HL-60/S4 treated with retinoic acid at 250 ng/mL for 4 days and 3 days (cell line): Measurements from ENCODE around the gene GPR25.
"Not testable (repeated sequence)": the region's sequence is repeated elsewhere in the genome, so short reads cannot be mapped to it uniquely, and the experiment has no call there.

ENCODE experiments used
- in situ Hi-C: fragments of 300-500 bp; cut with MboI; formaldehyde crosslinking; loops from 2 replicates; pipeline ENCODE4 v1.7.0; 2022; ENCODE audit warnings: low sequenced_read_pairs

GPR25 gene

GRCh38 chr1:200911361-200911760 lies 38.6 kb downstream of the GPR25 start:
- in situ Hi-C loops = no loop called here

GRCh38 chr1:200911936-200912335 lies 39.2 kb downstream of the GPR25 start:
- in situ Hi-C loops = not testable (repeated sequence)

GRCh38 chr1:200912737-200913407 lies 40.1 kb downstream of the GPR25 start:
- in situ Hi-C loops = no loop called here

GRCh38 chr1:200916152-200916551 lies 43.4 kb downstream of the GPR25 start:
- in situ Hi-C loops = no loop called here

- in situ Hi-C loops = no loop called here
Measured at GRCh38 chr1:200916681-200917080, 43.9 kb downstream of the GPR25 start.

- in situ Hi-C loops = no loop called here
Measured at GRCh38 chr1:200917291-200917817, 44.6 kb downstream of the GPR25 start.

GRCh38 chr1:200918006-200918405 lies 45.2 kb downstream of the GPR25 start:
- in situ Hi-C loops = no loop called here

- in situ Hi-C loops = no loop called here
Measured at GRCh38 chr1:200919386-200919785, 46.6 kb downstream of the GPR25 start.

GRCh38 chr1:200921571-200922110 lies 48.9 kb downstream of the GPR25 start:
- in situ Hi-C loops = no loop called here

- in situ Hi-C loops = no loop called here
Measured at GRCh38 chr1:200922406-200922805, 49.6 kb downstream of the GPR25 start.

GRCh38 chr1:200923601-200924000 lies 50.8 kb downstream of the GPR25 start:
- in situ Hi-C loops = no loop called here
